PC-3 (cell line): ENCODE data around the gene IRAK4. TPM values are rescaled to one million over a fixed set of nuclear protein-coding genes. Genes with fewer than 3 reads are reported as not detected.

Experiments used
- ATAC-seq: fragments of 200-7000 bp; cut with Tn5 transposase; 2 replicates; pipeline ENCODE4 v1.9.1; 2020; ENCODE audit warnings: mild to moderate bottlenecking, moderate library complexity
- BruUV-seq: library from RNA; stranded (reverse); fragments of 400-500 nt; replicated peaks from 2 replicates; lab custom pipeline; 2021; lab: Mats Ljungman, UMichigan
- CTCF ChIA-PET: fragments of 300-600 bp; sonication (Branson Sonifier 250); formaldehyde crosslinking; loops from one replicate; lab custom pipeline; 2022; ENCODE audit warnings: antibody characterized with exemption; lab: Charles Lee
- POLR2A ChIA-PET: fragments of 300-600 bp; sonication (Branson Sonifier 250); formaldehyde crosslinking; loops from one replicate; lab custom pipeline; 2022; ENCODE audit warnings: antibody characterized with exemption; ENCODE audit not compliant: unreplicated experiment; lab: Charles Lee
- DNase-seq: peaks from one replicate; pipeline ENCODE4 v3.0.0-alpha.2; 2015
- H2AFZ ChIP-seq: fragments of 300-600 bp; sonication (generic); 2 replicates; pipeline ENCODE4 v1.6.0; 2016; ENCODE audit warnings: antibody characterized with exemption, low read length
- H3F3A ChIP-seq: fragments of 300-600 bp; sonication (generic); one replicate; pipeline ENCODE4 v1.6.0; 2017; ENCODE audit warnings: antibody characterized with exemption, low read length, control low read depth, mild to moderate bottlenecking; ENCODE audit not compliant: unreplicated experiment
- H3K27ac ChIP-seq: fragments of 300-600 bp; sonication (generic); 2 replicates; pipeline ENCODE4 v1.5.1; 2016; ENCODE audit warnings: mild to moderate bottlenecking, low read length
- H3K27me3 ChIP-seq: fragments of 300-600 bp; sonication (generic); 2 replicates; pipeline ENCODE4 v1.6.1; 2016; ENCODE audit warnings: low read length, mixed read lengths
- H3K36me3 ChIP-seq: fragments of 300-600 bp; sonication (generic); 2 replicates; pipeline ENCODE4 v1.6.1; 2016; ENCODE audit warnings: low read depth, mixed run types, low read length, mixed read lengths
- H3K4me1 ChIP-seq: fragments of 300-600 bp; sonication (generic); 2 replicates; pipeline ENCODE4 v1.5.1; 2016; ENCODE audit warnings: low read length; ENCODE audit not compliant: insufficient read depth
- H3K4me2 ChIP-seq: fragments of 300-600 bp; sonication (generic); 2 replicates; pipeline ENCODE4 v1.6.0; 2016; ENCODE audit warnings: low read length
- H3K4me3 ChIP-seq: fragments of 300-600 bp; sonication (generic); 2 replicates; pipeline ENCODE4 v1.5.1; 2016; ENCODE audit warnings: mild to moderate bottlenecking, low read length, mixed read lengths
- H3K79me2 ChIP-seq: fragments of 300-600 bp; sonication (generic); 2 replicates; pipeline ENCODE4 v1.6.1; 2017; ENCODE audit warnings: low read length, mixed read lengths
- H3K9ac ChIP-seq: fragments of 300-600 bp; sonication (generic); 2 replicates; pipeline ENCODE4 v1.6.0; 2016; ENCODE audit warnings: mild to moderate bottlenecking, low read length
- H3K9me2 ChIP-seq: fragments of 300-600 bp; sonication (generic); replicated peaks from 2 replicates; pipeline ENCODE4 v1.6.1; 2016; ENCODE audit warnings: mixed run types, low read length, mixed read lengths
- H3K9me3 ChIP-seq: fragments of 300-600 bp; sonication (generic); 2 replicates; pipeline ENCODE4 v1.6.1; 2016; ENCODE audit warnings: low read length, mixed read lengths
- H4K20me1 ChIP-seq: fragments of 300-600 bp; sonication (generic); 2 replicates; pipeline ENCODE4 v1.6.1; 2016; ENCODE audit warnings: low read length, mixed read lengths
- CTCF ChIP-seq: fragments of 300-600 bp; sonication (generic); conservative IDR thresholded peaks from 2 replicates; pipeline ENCODE4 v1.5.1; 2017; ENCODE audit warnings: antibody characterized with exemption, low read depth, mild to moderate bottlenecking, low read length
- EZH2 ChIP-seq: fragments of 300-600 bp; sonication (generic); IDR thresholded peaks from one replicate; pipeline ENCODE4 v1.6.1; 2017; ENCODE audit warnings: antibody characterized with exemption, mild to moderate bottlenecking, low read length; ENCODE audit not compliant: unreplicated experiment
- EZH2phosphoT487 ChIP-seq: fragments of 300-600 bp; sonication (generic); IDR thresholded peaks from 2 replicates; pipeline ENCODE4 v1.6.1; 2018; ENCODE audit warnings: mild to moderate bottlenecking, antibody characterized with exemption, low read length, borderline replicate concordance
- intact Hi-C: fragments of 100-400 bp; cut with micrococcal nuclease; formaldehyde crosslinking; loops from 2 replicates; pipeline ENCODE4 v1.9.0; 2023
- total RNA-seq: library from RNA; depleted of rRNA; stranded (reverse); fragments of >200 nt; gene quantifications from 2 replicates; pipeline ENCODE4 v1.2.3, GENCODE V29; 2014

Gene IRAK4
- total RNA-seq, 1 experiment from 2014 or later, result 8.9 TPM

GRCh38 chr12:43826681-43827080 lies 67.9 kb downstream of the IRAK4 start:
- DNase-seq (no peak), ATAC-seq (no peak)
- Histone ChIP-seq H3K4me3 (no peak overlapping the region), H3K9me3 (no peaks in the 10 kb centered on the region), H3K9ac (no peak overlapping the region), H4K20me1 (no peaks in the 10 kb centered on the region), H3K4me1 (no peaks in the 10 kb centered on the region), H3K79me2 (no peaks in the 10 kb centered on the region), H3K36me3 (no peaks in the 10 kb centered on the region), H3K27ac (no peak overlapping the region), H3K4me2 (no peak overlapping the region), H3F3A (no peaks in the 10 kb centered on the region), H2AFZ (no peak overlapping the region), H3K27me3 (no peaks in the 10 kb centered on the region), H3K9me2 (no peaks in the 10 kb centered on the region)
- POLR2A ChIA-PET, result interaction anchor here (0.7 kb wide), 1 partner anchor 35 kb away, joined by 4 read pairs; no protein-coding TSS in a partner anchor
- no TSS peak for BruUV-seq
- intact Hi-C loops, result no loop called here
- TF ChIP-seq EZH2 (no peak), CTCF (no peak), EZH2phosphoT487 (no peak)
- CTCF ChIA-PET, result no interaction called here

DNA sequence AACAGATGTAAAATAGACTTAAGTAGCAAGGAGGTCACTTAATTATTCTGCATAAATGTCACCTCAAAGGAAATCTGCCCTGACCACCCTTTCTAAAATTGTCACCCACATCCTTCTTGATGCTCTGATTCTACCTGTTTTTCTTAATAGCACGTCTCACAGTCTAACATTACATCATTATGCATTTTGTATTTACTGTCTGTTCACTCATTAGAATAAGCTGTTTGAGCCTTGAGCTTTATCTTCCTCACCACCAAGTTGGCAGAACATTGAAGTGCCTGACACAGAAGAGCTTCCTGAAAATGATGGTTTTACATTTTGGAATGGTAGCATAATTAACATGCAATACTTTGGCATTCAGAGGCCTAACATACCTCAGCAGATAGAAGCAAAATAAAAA lies 68.3 kb downstream of the IRAK4 start:
- no peak for TF ChIP-seq EZH2phosphoT487
- no peak overlapping the region for H2AFZ ChIP-seq
- no peaks in the 10 kb centered on the region for H3K79me2 ChIP-seq
- H3K36me3 ChIP-seq, result no peaks in the 10 kb centered on the region
- DNase-seq (no peak), ATAC-seq (no peak)
- H3K4me2 ChIP-seq, result no peak overlapping the region
- H3K27me3 ChIP-seq, result no peaks in the 10 kb centered on the region
- H3K9ac ChIP-seq, result no peak overlapping the region
- CTCF ChIA-PET, result no interaction called here
- no TSS peak for BruUV-seq
- no peaks in the 10 kb centered on the region for H3K9me3 ChIP-seq
- no peak overlapping the region for H3K27ac ChIP-seq
- POLR2A ChIA-PET, result no interaction called here
- no peaks in the 10 kb centered on the region for H4K20me1 ChIP-seq
- H3K4me1 ChIP-seq, result no peaks in the 10 kb centered on the region
- H3K4me3 ChIP-seq, result no peak overlapping the region
- intact Hi-C loops, result no loop called here
- no peaks in the 10 kb centered on the region for H3F3A ChIP-seq
- H3K9me2 ChIP-seq, result no peaks in the 10 kb centered on the region

- intact Hi-C loops, result no loop called here
- BruUV-seq, result no TSS peak
- no peaks in the 10 kb centered on the region for H4K20me1 ChIP-seq
- H3K27ac ChIP-seq, result no peak overlapping the region
- no peaks in the 10 kb centered on the region for H3K36me3 ChIP-seq
- peaks cover 5% of the 10 kb centered on the region; the same call in 1 of the 2 replicates for H3K79me2 ChIP-seq
- DNase-seq (no peak), ATAC-seq (no peak)
- ChIA-PET CTCF (no interaction called here), POLR2A (no interaction called here)
- H3K9ac ChIP-seq, result no peak overlapping the region
- H3K9me3 ChIP-seq, result no peaks in the 10 kb centered on the region
- H3K9me2 ChIP-seq, result no peaks in the 10 kb centered on the region
- no peak overlapping the region for H3K4me2 ChIP-seq
- H2AFZ ChIP-seq, result no peak overlapping the region
- no peaks in the 10 kb centered on the region for H3F3A ChIP-seq
- no peak overlapping the region for H3K4me3 ChIP-seq
- no peak for TF ChIP-seq CTCF
- no peak for TF ChIP-seq EZH2
- TF ChIP-seq EZH2phosphoT487, result no peak
- no peaks in the 10 kb centered on the region for H3K27me3 ChIP-seq
- H3K4me1 ChIP-seq, result peaks cover 8% of the 10 kb centered on the region; the same call in 1 of the 2 replicates
Observed at GRCh38 chr12:43832463-43833168, 73.9 kb downstream of the IRAK4 start.
